NCI-H446 treated with DMSO at 0.1 percent for 48 hours (cell line): ENCODE measurements around the gene SUN2.
"Not testable (repeated sequence)": the region's sequence is repeated elsewhere in the genome, so short reads cannot be mapped to it uniquely, and the experiment has no call there.

Source experiments
- DNase-seq: peaks from one replicate; lab custom pipeline; 2025; lab: John Stamatoyannopoulos, UW

SUN2 gene

GRCh38 chr22:38755911-38756532 is at the start of gene SUN2:
Gene SUN2 (minus strand): TSS chr22:38755998. CDS start chr22:38752628, 3,370 bp downstream.
- peak; percentile 61 for DNase-seq

- DNase-seq, result not testable (repeated sequence)
Measured at GRCh38 chr22:38805041-38805593, 49.3 kb upstream of the SUN2 start.

GRCh38 chr22:38802671-38803121 is 46.9 kb upstream of the SUN2 start:
- DNase-seq, result peak; percentile 45

GRCh38 chr22:38799265-38800002 is 43.6 kb upstream of the SUN2 start:
- DNase-seq, result no peak

GRCh38 chr22:38798496-38798895 is 42.7 kb upstream of the SUN2 start:
- no peak for DNase-seq

- DNase-seq, result no peak
Measured at GRCh38 chr22:38796262-38796957, 40.6 kb upstream of the SUN2 start.

GRCh38 chr22:38795569-38795968 is 39.8 kb upstream of the SUN2 start:
- DNase-seq, result no peak

- peak; percentile 96 for DNase-seq
Measured at GRCh38 chr22:38793721-38794466, 38.1 kb upstream of the SUN2 start, which contains the start of gene DNAL4. Gene DNAL4 (minus strand): TSS chr22:38794143. CDS start chr22:38782731, 11,412 bp downstream.

- no peak for DNase-seq
Measured at GRCh38 chr22:38793317-38793716, 37.5 kb upstream of the SUN2 start.

- no peak for DNase-seq
Measured at GRCh38 chr22:38792833-38793232, 37.0 kb upstream of the SUN2 start.

GRCh38 chr22:38789606-38790005 is 33.8 kb upstream of the SUN2 start:
- DNase-seq, result no peak

GRCh38 chr22:38788846-38789245 is 33.0 kb upstream of the SUN2 start:
- peak; percentile 44 for DNase-seq

- peak; percentile 87 for DNase-seq
Measured at GRCh38 chr22:38788021-38788816, 32.4 kb upstream of the SUN2 start.

- peak; percentile 9 for DNase-seq
Measured at GRCh38 chr22:38786631-38787030, 30.8 kb upstream of the SUN2 start.

- DNase-seq, result no peak
Measured at GRCh38 chr22:38784856-38785255, 29.1 kb upstream of the SUN2 start.

- DNase-seq, result no peak
Measured at GRCh38 chr22:38784035-38784434, 28.2 kb upstream of the SUN2 start.

- DNase-seq, result no peak
Measured at GRCh38 chr22:38783095-38783615, 27.4 kb upstream of the SUN2 start.

- DNase-seq, result peak; percentile 24
Measured at GRCh38 chr22:38782402-38783094, 26.8 kb upstream of the SUN2 start.

GRCh38 chr22:38781033-38781432 is 25.2 kb upstream of the SUN2 start:
- DNase-seq, result no peak

- DNase-seq, result no peak
Measured at GRCh38 chr22:38777087-38777671, 21.4 kb upstream of the SUN2 start.
